Endothelial cell of hepatic sinusoid (primary cell): ENCODE measurements around the gene TSPO2.

ENCODE experiments used
- in situ Hi-C: cut with HindIII; loops from 2 replicates; pipeline ENCODE4 v1.10.0; 2017; ENCODE audit warnings: low sequenced_read_pairs

Gene TSPO2

GRCh38 chr6:41027241-41027640 is 15.0 kb upstream of the TSPO2 start:
- in situ Hi-C loops, result loop anchor here (5.0 kb wide), 1 partner anchor 125 kb away; no protein-coding TSS in a partner anchor

- in situ Hi-C loops, result loop anchor here (5.0 kb wide), 1 partner anchor 126 kb away; no protein-coding TSS in a partner anchor
Measured at GRCh38 chr6:41027799-41028560, 14.3 kb upstream of the TSPO2 start.

GRCh38 chr6:41028561-41029412 is 13.5 kb upstream of the TSPO2 start:
- in situ Hi-C loops, result loop anchor here (5.0 kb wide), 1 partner anchor 126 kb away; no protein-coding TSS in a partner anchor

- in situ Hi-C loops, result no loop called here
Measured at GRCh38 chr6:41032830-41033229, 9.4 kb upstream of the TSPO2 start.

- in situ Hi-C loops, result no loop called here
Measured at GRCh38 chr6:41033776-41034175, 8.5 kb upstream of the TSPO2 start.

- in situ Hi-C loops, result no loop called here
Measured at GRCh38 chr6:41036186-41036585, 6.1 kb upstream of the TSPO2 start.

GRCh38 chr6:41036601-41037000 is 5.7 kb upstream of the TSPO2 start:
- in situ Hi-C loops, result no loop called here

- in situ Hi-C loops, result no loop called here
Measured at GRCh38 chr6:41037107-41037900, 5.0 kb upstream of the TSPO2 start.

- in situ Hi-C loops, result no loop called here
Measured at GRCh38 chr6:41038205-41038604, 4.1 kb upstream of the TSPO2 start.

- in situ Hi-C loops, result no loop called here
Measured at GRCh38 chr6:41039060-41039998, 2.9 kb upstream of the TSPO2 start, which contains the start of gene UNC5CL. Gene UNC5CL, minus strand, starts transcription at chr6:41039221. Its CDS starts 4,147 bp downstream, at chr6:41035074.

GRCh38 chr6:41040101-41040939 is 1.9 kb upstream of the TSPO2 start:
- in situ Hi-C loops, result no loop called here

GRCh38 chr6:41040940-41041536 is 1.2 kb upstream of the TSPO2 start:
- in situ Hi-C loops, result no loop called here

GRCh38 chr6:41043151-41043550 is 884 bp downstream of the TSPO2 start:
- in situ Hi-C loops, result no loop called here

- in situ Hi-C loops, result no loop called here
Measured at GRCh38 chr6:41045664-41046063, 3.4 kb downstream of the TSPO2 start.

- in situ Hi-C loops, result no loop called here
Measured at GRCh38 chr6:41046084-41046483, 3.8 kb downstream of the TSPO2 start.

GRCh38 chr6:41047306-41047705 is 5.0 kb downstream of the TSPO2 start:
- in situ Hi-C loops, result no loop called here

- in situ Hi-C loops, result no loop called here
Measured at GRCh38 chr6:41047745-41048732, 5.8 kb downstream of the TSPO2 start.
